ACHN (cell line): Measurements from ENCODE around the gene ADCK2.
"Not testable (repeated sequence)": the region's sequence is repeated elsewhere in the genome, so short reads cannot be mapped to it uniquely, and the experiment has no call there.

Experiments
- DNase-seq: peaks from one replicate; pipeline ENCODE4 v3.0.0-alpha.2; 2015
- in situ Hi-C: cut with HindIII; loops from 2 replicates; pipeline ENCODE4 v1.10.0; 2017; ENCODE audit warnings: low sequenced_read_pairs, low pct_ligation_motif_present, low pct_unique_long_range_greater_than_20kb

The ADCK2 gene

DNA sequence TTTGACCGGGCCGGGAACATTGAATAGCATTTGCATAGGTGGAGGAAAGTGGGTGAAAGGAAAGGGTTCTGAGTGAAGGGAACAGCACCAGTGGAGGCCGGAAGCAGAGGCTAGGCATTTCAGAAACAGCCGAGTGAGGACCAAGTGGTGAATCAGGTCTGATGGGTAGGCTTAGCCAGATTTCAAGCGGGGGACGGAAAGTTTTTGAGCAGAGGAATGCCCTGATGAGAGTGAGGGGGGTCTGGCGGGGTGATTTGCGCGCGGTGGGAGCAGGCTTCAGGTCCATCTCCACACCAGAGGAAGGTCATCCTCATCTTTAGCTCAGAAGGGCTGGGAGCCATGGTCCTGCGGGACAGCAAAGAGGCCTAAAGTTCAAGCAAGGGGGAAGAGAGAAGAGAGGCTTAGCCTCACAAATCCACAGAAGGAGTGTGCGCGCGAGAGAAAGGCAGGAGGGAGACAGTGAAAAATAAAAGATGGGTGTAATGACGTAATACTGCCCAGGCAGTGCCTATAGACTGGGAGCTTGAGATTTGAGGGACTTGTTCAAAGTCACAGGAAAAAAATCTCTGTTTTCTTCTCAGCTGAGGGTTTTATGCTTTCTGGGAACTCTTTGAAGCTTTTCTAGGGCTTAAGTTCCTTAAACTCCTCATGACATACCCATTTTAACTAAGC is 31.1 kb upstream of the ADCK2 start:
- DNase-seq, result no peak
- in situ Hi-C loops, result loop anchor here (25.0 kb wide), 1 partner anchor 129 kb away; no protein-coding TSS in a partner anchor

DNA sequence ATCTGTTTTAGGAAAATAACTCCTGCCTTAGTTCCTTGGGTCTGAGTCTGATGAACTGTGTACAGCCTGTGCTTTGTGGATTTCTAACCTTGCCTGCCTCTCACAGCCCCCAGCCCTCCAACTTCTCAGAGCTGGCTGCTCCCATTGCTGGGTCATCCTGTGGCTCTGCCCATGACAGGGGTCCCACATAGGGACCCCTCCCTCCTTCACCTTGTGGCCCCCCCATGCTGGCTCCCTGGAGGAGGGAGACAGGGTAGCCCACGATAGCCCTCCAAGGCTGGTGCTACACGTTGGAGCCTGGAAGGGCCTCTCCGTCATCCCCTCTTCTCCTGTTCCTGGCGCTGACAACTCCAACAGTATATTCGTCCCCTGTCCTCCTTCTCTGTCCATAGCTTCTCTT is 29.3 kb upstream of the ADCK2 start:
- DNase-seq, result no peak
- in situ Hi-C loops, result loop anchor here (25.0 kb wide), 1 partner anchor 131 kb away; no protein-coding TSS in a partner anchor

DNA sequence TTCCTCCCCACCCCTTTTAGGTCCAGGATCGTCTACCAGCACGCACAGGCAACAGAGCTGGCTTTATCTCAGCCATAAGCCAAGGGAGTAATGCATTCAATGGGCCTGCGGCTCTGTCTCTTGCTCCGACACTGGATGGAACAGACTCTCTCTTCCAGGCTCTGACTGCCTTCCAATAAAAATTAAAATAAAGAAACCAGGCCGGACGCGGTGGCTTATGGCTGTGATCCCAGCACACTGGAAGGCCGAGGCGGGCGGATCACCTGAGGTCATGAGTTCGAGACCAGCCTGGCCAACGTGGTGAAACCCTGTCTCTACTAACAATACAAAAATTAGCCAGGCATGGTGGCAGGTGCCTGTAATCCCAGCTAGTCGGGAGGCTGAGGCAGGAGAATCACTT is 28.0 kb upstream of the ADCK2 start:
- in situ Hi-C loops, result loop anchor here (25.0 kb wide), 1 partner anchor 132 kb away; no protein-coding TSS in a partner anchor
- DNase-seq, result not testable (repeated sequence)

GRCh38 chr7:140645166-140645900 is 27.4 kb upstream of the ADCK2 start:
- DNase-seq, result no peak
- in situ Hi-C loops, result loop anchor here (25.0 kb wide), 1 partner anchor 133 kb away; no protein-coding TSS in a partner anchor

DNA sequence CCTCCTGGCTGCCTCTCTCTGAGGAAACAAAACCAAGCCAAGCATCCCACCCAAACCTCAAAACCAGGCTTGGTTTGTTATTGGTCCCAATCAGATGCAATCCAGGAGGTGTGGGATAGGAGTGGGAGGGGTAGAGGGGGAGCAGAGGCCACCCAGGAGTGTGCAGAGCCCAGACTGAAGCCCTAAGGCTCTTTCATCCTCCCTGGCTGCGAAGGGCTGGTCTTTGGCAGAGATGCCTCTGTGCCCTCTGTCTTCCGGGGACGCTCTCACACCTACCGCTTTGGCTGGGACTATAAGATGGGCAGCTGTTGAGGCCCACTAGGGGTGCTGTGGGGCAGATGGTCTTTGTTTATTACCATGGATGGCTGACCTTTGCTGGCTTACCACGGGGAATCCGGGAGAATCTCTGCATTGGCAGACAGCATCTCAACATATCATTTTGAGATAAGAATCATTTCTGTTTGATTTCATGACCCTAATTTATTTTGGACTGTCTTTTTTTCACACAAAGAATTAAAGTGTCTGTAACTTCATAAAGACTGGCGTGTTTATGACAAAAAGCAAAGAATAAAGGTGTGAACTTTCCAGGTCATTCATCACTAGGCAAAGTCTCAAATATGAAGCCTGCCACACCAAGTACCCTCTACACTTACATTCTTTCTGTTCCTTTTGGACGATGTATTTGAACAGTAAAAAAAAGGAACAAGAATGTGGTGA is 25.7 kb upstream of the ADCK2 start:
- in situ Hi-C loops, result loop anchor here (25.0 kb wide), 1 partner anchor 135 kb away; no protein-coding TSS in a partner anchor
- peak; percentile 83 for DNase-seq

GRCh38 chr7:140649556-140650205 is 23.1 kb upstream of the ADCK2 start:
- in situ Hi-C loops, result loop anchor here (25.0 kb wide), 1 partner anchor 137 kb away; no protein-coding TSS in a partner anchor
- no peak for DNase-seq

DNA sequence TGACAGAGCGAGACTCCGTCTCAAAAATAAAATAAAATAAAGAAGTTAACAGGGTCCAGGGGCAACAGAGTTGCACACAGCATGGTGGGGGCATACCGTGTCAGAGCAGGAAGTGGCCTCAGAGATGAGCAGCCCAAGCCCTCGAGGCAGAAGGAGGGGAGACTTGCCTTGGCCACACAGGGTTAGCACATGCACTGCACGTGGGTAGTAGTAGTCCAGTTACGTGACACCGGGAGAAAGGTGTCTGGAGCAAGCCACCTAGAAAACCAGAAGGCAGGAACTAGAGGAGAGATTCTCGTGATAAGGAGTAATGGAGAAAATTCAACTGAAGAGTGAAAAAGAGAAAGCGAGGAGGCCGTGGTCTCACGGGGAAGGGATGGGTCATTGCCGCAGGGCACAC is 22.4 kb upstream of the ADCK2 start:
- in situ Hi-C loops, result no loop called here
- no peak for DNase-seq

DNA sequence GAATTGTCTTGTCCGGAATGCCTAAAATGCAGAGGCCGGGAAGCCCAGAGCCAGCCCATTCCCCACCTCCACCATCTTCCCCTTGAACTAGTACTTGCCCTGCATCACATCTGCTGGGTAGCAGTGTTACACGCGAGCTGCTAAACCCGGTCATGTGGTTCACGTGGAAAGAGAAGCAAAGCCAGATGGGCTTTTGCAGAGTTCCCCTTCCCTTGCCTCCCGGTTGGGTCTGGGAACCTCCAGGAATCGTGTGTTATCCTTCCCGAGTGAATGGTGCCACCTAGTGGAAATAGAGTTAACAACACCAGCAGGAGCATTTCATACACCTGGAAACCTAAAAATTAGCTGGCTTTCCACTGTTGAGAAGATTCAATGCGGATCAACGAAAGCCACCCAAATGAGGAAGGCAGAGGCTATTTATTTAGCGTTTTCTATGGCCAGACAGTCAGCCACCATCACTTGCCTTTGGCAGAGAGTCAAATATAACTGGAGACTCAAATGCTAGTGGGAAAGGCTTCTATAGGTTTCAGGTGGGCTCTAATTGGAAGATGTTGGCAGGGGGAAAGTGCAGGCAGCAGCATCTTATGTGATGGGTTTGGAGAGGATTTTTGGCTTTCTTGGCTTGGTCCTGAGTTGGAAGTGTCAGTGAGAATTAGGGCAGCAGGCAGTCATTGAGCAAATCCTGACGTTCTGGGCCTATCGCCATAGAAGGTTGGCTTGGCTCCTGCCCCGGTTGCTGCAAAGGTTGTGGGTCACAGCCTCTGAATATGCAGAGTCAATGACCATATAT is 19.2 kb upstream of the ADCK2 start:
- in situ Hi-C loops, result no loop called here
- peak; percentile 84 for DNase-seq

DNA sequence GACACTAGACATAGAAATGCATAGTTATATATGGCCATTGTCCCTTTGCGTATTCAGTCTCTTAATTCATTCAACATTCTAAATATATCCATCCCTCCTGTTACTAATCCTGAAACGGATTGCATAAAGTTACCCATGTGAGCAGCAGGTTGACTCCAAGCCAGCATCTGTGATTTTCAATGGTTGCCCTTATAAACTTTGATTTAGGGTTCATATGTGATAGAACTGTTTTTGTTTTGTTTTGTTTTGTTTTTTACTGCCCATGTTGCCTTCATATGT is 18.7 kb upstream of the ADCK2 start:
- in situ Hi-C loops, result no loop called here
- no peak for DNase-seq

- no peak for DNase-seq
- in situ Hi-C loops, result no loop called here
These were observed 18.1 kb upstream of the ADCK2 start for GRCh38 chr7:140654661-140655060.

GRCh38 chr7:140655511-140656408 is 17.0 kb upstream of the ADCK2 start:
- no peak for DNase-seq

DNA sequence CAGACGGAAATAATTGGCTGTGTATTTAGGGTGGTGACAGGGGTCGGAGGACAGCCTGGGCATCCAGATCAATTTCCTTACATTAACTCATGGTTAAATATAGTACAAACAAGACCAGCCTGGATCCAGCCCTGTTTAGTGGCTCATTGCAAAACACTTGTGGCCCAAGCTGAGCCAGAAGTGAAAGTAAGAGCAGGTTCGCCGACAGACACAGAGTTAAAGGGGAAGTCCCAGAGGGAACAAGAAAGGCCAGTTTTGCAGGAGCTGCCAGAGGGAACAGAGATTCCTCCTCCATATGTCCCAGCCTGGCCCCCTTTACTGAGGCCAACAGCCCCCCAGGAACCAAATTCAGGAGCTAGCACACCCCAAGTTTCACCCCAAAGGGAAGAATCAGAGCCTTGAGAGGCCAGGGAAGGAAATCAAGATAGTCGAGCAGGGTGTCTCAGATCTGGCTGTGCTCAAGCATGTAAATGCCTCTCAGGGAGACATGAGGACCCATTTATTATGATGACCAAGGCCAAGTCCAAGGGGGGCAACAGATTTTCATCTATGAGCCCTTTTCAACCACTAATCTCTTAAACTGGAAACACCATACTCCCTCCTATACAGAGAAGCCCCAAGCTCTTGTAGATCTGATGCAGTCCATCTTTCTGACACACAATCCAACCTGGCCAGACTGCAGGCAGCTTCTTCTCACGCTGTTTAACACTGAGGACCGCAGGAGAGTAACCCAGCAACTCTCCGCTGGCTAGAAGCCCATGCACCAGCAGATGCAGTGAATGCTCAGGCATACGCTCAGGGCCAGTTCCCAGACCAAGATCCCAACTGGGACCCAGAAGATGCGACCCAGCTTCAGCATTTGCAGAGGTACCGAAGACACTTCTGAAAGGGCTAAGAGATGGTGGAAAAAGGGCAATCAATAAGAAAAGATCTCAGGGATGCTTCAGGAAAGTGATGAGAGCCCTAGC is 15.9 kb upstream of the ADCK2 start:
- peak; percentile 74 for DNase-seq
- in situ Hi-C loops, result no loop called here

More at GRCh38 chr7:140655511-140656408, 17.0 kb upstream of the ADCK2 start:
- in situ Hi-C loops, result no loop called here

GRCh38 chr7:140657891-140658290 is 14.9 kb upstream of the ADCK2 start:
- no peak for DNase-seq
- in situ Hi-C loops, result no loop called here

DNA sequence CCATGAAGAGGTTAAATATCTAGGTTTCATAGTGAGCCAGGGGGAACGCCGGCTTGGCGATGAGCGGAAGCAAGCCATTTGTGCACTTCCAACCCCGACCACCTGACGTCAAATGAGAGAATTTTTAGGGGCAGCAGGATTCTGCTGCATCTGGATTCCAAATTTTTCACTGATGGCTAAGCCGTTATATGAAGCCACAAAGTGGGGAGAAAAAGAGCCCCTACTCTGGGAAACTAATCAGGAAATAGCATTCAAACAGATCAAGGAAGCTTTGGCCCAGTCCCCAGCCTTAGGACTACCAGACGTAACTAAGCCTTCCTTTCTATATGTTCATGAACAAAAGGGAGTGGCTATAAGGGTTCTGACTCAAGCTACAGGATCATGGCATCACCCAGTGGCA is 12.9 kb upstream of the ADCK2 start:
- DNase-seq, result no peak
- in situ Hi-C loops, result no loop called here

DNA sequence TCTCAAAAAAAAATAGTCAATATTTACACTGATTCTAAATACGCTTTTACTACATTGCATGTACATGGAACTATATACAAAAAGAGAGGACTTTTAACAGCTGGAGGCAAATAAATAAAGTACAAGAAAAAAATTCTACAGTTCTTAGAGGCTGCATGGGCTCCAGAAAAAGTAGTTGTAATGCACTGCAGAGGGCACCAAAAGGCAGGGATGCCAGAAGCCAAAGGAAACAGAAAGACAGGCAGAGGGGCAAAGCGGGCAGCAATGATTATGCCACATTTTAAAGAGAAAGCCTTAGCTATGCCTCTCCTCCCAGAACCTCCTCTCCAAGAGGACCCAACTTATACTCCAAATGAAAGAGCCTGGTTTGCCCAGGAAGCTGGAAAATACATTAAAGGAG is 11.6 kb upstream of the ADCK2 start:
- peak; percentile 48 for DNase-seq
- in situ Hi-C loops, result no loop called here

- DNase-seq, in situ Hi-C loops: not testable (repeated sequence)
These were observed 9.8 kb upstream of the ADCK2 start for GRCh38 chr7:140662938-140663337.
